Peyer's patch (tissue), 4 donors: ENCODE measurements around the gene TPSG1.
"Not testable (repeated sequence)": the region's sequence is repeated elsewhere in the genome, so short reads cannot be mapped to it uniquely, and the experiment has no call there.

Experiments used
- POLR2A ChIP-seq, 2 donors: fragments of 450-650 bp; IDR thresholded peaks; one replicate each; pipeline ENCODE4 v1.5.1; 2017; ENCODE audit warnings: antibody characterized with exemption in 2 of 2, mild to moderate bottlenecking in 2 of 2, moderate library complexity in 2 of 2
- TF ChIP-seq, protein P1 (sequence below), 6 experiments: fragments of 450-650 bp in 4 of 6; fragments of 200-600 bp in 2 of 6; sonication (generic) in 1 of 6; IDR thresholded peaks; one replicate each; pipeline ENCODE4 v1.5.1; 2017 to 2019; ENCODE audit warnings: antibody characterized with exemption in 6 of 6, mild to moderate bottlenecking in 3 of 6, moderate library complexity in 1 of 6

DNA sequence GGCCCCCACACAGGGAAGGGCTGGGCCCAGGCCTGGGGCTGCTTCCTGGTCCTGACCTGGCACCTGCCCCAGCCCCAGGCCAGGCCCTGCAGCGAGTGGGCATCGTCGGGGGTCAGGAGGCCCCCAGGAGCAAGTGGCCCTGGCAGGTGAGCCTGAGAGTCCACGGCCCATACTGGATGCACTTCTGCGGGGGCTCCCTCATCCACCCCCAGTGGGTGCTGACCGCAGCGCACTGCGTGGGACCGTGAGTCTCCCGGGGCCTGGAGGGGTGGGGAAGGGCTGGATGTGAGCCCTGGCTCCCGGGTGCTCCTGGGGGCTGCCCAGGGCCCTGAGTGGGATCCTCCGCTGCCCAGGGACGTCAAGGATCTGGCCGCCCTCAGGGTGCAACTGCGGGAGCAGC lies 16.0 kb upstream of the TPSG1 start:
- TF ChIP-seq POLR2A (IDR thresholded peaks at IDR 0.05) = not testable (repeated sequence)
- TF ChIP-seq, protein P1, sequence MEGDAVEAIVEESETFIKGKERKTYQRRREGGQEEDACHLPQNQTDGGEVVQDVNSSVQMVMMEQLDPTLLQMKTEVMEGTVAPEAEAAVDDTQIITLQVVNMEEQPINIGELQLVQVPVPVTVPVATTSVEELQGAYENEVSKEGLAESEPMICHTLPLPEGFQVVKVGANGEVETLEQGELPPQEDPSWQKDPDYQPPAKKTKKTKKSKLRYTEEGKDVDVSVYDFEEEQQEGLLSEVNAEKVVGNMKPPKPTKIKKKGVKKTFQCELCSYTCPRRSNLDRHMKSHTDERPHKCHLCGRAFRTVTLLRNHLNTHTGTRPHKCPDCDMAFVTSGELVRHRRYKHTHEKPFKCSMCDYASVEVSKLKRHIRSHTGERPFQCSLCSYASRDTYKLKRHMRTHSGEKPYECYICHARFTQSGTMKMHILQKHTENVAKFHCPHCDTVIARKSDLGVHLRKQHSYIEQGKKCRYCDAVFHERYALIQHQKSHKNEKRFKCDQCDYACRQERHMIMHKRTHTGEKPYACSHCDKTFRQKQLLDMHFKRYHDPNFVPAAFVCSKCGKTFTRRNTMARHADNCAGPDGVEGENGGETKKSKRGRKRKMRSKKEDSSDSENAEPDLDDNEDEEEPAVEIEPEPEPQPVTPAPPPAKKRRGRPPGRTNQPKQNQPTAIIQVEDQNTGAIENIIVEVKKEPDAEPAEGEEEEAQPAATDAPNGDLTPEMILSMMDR (IDR thresholded peaks at IDR 0.05) = not testable (repeated sequence)
